RWPE2 (cell line): ENCODE results near the gene SH2B3.
"Not testable (repeated sequence)": the region's sequence is repeated elsewhere in the genome, so short reads cannot be mapped to it uniquely, and the experiment has no call there.

Source experiments
- ATAC-seq: fragments of 200-7000 bp; cut with Tn5 transposase; 3 replicates; pipeline ENCODE4 v1.9.1; 2021; ENCODE audit warnings: low read depth
- DNase-seq: peaks from one replicate; pipeline ENCODE4 v3.0.0-alpha.2; 2020; ENCODE audit warnings: low spot score
- H3K27ac ChIP-seq: fragments of 450-650 bp; 2 replicates; pipeline ENCODE4 v1.5.1; 2017; ENCODE audit warnings: mild to moderate bottlenecking; ENCODE audit not compliant: poor library complexity, severe bottlenecking
- H3K27me3 ChIP-seq: fragments of 250-450 bp; sonication (Bioruptor Pico); 2 replicates; pipeline ENCODE4 v1.5.1; 2021; ENCODE audit warnings: mild to moderate bottlenecking, moderate library complexity; ENCODE audit not compliant: insufficient read depth, poor library complexity, severe bottlenecking
- H3K36me3 ChIP-seq: fragments of 250-450 bp; sonication (Bioruptor Pico); 2 replicates; pipeline ENCODE4 v1.5.1; 2020; ENCODE audit warnings: low read depth, mild to moderate bottlenecking, moderate library complexity
- H3K4me1 ChIP-seq: fragments of 250-450 bp; sonication (Bioruptor Pico); 2 replicates; pipeline ENCODE4 v1.5.1; 2021; ENCODE audit warnings: mild to moderate bottlenecking, moderate library complexity; ENCODE audit not compliant: insufficient read depth, poor library complexity, severe bottlenecking
- H3K4me3 ChIP-seq: fragments of 250-450 bp; sonication (Bioruptor Pico); 2 replicates; pipeline ENCODE4 v1.5.1; 2021; ENCODE audit warnings: mild to moderate bottlenecking, moderate library complexity; ENCODE audit not compliant: severe bottlenecking
- H3K9me3 ChIP-seq: fragments of 250-450 bp; sonication (Bioruptor Pico); 2 replicates; pipeline ENCODE4 v1.5.1; 2021; ENCODE audit warnings: mild to moderate bottlenecking, moderate library complexity; ENCODE audit not compliant: severe bottlenecking
- CTCF ChIP-seq: fragments of 450-650 bp; IDR thresholded peaks from one replicate; pipeline ENCODE4 v1.5.1; 2017; ENCODE audit warnings: mild to moderate bottlenecking, moderate library complexity; ENCODE audit not compliant: poor library complexity, severe bottlenecking

The SH2B3 gene

GRCh38 chr12:111457071-111457470 is 51.3 kb downstream of the SH2B3 start:
- peaks cover 64% of the 10 kb centered on the region for H3K36me3 ChIP-seq
- no peak overlapping the region for H3K4me3 ChIP-seq
- ATAC-seq (no peak), DNase-seq (no peak)
- H3K9me3 ChIP-seq, result no peaks in the 10 kb centered on the region
- TF ChIP-seq CTCF, result no peak
- H3K4me1 ChIP-seq, result no peaks in the 10 kb centered on the region
- no peaks in the 10 kb centered on the region for H3K27me3 ChIP-seq
- no peak overlapping the region for H3K27ac ChIP-seq

GRCh38 chr12:111457577-111457976 is 51.9 kb downstream of the SH2B3 start:
- Histone ChIP-seq H3K27ac (no peak overlapping the region), H3K4me3 (no peak overlapping the region), H3K36me3 (peaks cover 60% of the 10 kb centered on the region), H3K9me3 (no peaks in the 10 kb centered on the region), H3K27me3 (no peaks in the 10 kb centered on the region), H3K4me1 (no peaks in the 10 kb centered on the region)
- TF ChIP-seq CTCF, result no peak
- ATAC-seq (no peak), DNase-seq (no peak)

- DNase-seq, result no peak
- ATAC-seq, result no peak; the same call in 2 of the 3 replicates
- no peaks in the 10 kb centered on the region for H3K9me3 ChIP-seq
- H3K36me3 ChIP-seq, result peaks cover 56% of the 10 kb centered on the region
- H3K27me3 ChIP-seq, result no peaks in the 10 kb centered on the region
- TF ChIP-seq CTCF, result no peak
- H3K27ac ChIP-seq, result no peak overlapping the region
- H3K4me3 ChIP-seq, result no peak overlapping the region
- no peaks in the 10 kb centered on the region for H3K4me1 ChIP-seq
Observed at GRCh38 chr12:111458546-111459172, 52.9 kb downstream of the SH2B3 start.

GRCh38 chr12:111460111-111460510 is 54.4 kb downstream of the SH2B3 start:
- not testable (repeated sequence) for H3K9me3 ChIP-seq, ATAC-seq, H3K27me3 ChIP-seq, H3K4me1 ChIP-seq, H3K27ac ChIP-seq, H3K4me3 ChIP-seq, DNase-seq
- H3K36me3 ChIP-seq, result peaks cover 62% of the 10 kb centered on the region

GRCh38 chr12:111462210-111462769 is 56.6 kb downstream of the SH2B3 start:
- no peak for DNase-seq

More at GRCh38 chr12:111462210-111462769, 56.6 kb downstream of the SH2B3 start:
- TF ChIP-seq CTCF, result no peak
- Histone ChIP-seq H3K27me3 (no peaks in the 10 kb centered on the region), H3K4me1 (no peaks in the 10 kb centered on the region), H3K27ac (no peak overlapping the region), H3K9me3 (no peaks in the 10 kb centered on the region), H3K36me3 (peaks cover 47% of the 10 kb centered on the region), H3K4me3 (no peak overlapping the region)
- ATAC-seq, result no peak
